GM19467 (cell line): Measurements from ENCODE around the gene SIAH2.
"Not testable (repeated sequence)": the region's sequence is repeated elsewhere in the genome, so short reads cannot be mapped to it uniquely, and the experiment has no call there.

Source experiments
- ATAC-seq: cut with Tn5 transposase; IDR thresholded peaks from one replicate; pipeline ENCODE4 v1.9.1; 2021; ENCODE audit warnings: mild to moderate bottlenecking, moderate library complexity; ENCODE audit not compliant: unreplicated experiment

SIAH2 gene, protein sequence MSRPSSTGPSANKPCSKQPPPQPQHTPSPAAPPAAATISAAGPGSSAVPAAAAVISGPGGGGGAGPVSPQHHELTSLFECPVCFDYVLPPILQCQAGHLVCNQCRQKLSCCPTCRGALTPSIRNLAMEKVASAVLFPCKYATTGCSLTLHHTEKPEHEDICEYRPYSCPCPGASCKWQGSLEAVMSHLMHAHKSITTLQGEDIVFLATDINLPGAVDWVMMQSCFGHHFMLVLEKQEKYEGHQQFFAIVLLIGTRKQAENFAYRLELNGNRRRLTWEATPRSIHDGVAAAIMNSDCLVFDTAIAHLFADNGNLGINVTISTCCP

DNA sequence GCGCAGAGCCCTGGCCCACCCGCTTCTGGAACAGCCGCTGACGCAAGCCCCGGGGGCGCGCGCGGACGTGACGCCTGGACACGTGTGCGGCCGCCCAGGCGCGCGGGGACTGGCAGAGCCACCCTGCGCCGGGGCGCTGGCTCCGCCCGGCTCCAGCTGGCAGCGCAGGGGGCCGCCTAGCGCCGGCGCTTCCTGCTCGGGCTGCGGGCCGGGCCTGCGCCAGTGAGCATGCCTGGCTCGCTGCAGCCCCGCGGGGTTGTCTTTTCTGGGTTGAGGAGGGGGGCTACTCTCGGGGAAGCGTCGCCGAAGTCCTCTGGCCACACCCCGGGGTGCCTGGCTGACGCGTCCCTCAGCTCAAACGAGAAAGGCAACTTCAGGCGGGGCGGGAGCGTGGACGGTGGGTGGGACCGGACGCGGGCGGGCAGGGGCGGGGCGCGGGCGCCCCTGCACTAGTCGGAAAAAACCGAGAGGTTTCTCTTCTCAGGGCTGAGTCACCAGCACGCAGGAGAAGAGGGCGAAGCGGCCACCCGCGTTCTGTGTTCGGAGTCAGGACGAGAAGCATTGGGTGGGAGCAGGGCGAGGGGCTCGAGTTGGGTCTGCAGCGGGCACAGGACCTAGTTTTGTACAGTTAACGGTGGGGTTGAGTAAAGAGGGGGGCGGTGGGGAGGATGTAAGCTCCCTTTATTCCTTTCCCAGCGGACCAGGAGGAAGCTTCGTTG lies at the start of gene SIAH2:
TSS of gene SIAH2 (minus strand) at position 48 of the 719 bp plus-strand sequence. CDS start 320 bp downstream, outside the sequence.
- ATAC-seq = peak; percentile 58

- no peak for ATAC-seq
These were observed 49.0 kb upstream of the SIAH2 start for GRCh38 chr3:150811984-150812383.

DNA sequence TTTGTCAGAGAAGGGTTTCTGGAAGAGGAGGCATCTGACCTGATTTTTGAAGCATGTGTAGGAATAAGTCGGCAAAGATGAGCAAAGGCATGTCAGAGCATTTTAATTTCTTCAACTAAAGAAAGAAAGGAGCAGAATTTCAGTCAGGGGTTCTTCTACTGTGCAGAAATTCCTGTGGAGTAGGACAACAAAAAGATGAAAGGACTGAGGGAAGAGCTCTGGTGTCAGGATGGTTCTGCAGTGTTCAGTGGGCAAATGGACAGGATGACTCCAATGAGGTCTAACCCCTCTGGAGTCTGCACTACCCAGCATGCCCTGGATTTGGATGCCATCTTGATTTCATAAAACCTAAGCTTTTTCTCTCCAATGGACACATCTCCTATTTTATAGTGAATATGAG lies 47.7 kb upstream of the SIAH2 start:
- ATAC-seq = no peak

- ATAC-seq = no peak
These were observed 43.3 kb upstream of the SIAH2 start for GRCh38 chr3:150806185-150806835.

DNA sequence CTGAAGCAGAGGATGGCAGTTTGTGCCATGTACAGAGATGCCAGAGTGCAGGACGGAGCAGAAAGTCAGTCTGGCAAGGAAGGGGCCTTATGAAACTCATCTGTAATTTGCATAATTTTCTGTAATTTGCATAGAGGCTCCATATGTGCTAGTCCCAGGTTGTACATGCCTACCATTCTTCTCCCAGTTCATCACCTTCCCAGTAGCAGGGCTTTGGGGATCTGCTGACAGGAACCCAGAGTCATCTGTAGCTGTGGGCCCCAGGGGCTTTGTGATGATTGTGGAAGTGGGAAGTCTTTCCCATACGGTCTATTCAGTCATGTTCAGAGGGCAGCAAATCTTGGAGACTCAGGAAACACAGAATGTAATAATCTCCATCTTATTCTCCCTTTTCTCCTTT lies 42.4 kb upstream of the SIAH2 start:
- ATAC-seq = no peak

- no peak for ATAC-seq
These were observed 40.5 kb upstream of the SIAH2 start for GRCh38 chr3:150803440-150803985.

GRCh38 chr3:150800722-150801121 lies 37.8 kb upstream of the SIAH2 start:
- no peak for ATAC-seq

DNA sequence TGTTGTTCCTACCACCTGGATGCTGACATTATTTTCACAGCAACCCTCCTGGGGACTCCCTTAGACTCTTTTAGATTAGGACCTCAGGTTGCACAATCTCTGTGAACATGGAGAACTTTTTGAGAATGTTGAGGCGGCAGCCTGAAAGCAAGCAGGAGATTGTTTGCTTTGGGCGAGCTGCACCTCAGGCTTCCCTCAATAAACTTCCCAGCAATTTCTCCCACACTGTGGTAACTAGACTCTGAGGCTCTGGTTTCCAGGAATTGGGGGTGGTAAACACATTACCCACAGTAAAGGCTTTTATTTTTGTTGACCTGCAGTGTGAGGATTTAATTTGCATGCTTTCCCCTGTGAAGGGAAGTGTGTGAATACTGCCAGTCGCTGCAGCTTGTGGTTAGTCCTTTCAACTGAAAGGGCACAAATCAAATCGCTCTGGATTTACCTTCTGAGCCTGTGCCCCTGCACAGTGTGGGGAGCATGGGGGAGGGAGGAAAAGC lies 35.2 kb upstream of the SIAH2 start:
- ATAC-seq = no peak

- no peak for ATAC-seq
These were observed 34.2 kb upstream of the SIAH2 start for GRCh38 chr3:150797155-150797554.

DNA sequence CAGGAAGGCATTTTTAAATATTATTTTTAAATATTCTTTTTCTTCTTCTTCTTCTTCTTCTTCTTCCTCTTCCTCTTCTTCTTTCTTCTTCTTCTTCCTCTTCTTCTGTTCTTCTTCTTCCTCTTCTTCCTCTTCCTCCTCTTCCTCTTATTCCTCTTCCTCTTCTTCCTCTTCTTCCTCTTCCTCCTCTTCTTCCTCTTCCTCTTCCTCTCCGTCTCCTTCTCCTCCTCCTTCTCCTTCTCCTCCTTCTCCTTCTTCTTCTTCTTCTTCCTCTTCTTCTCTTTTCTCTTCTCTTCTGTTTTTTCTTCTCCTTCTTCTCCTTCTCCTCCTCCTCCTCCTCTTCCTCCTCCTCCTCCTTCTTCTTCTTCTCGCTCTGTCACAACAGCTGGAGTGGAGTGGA lies 33.6 kb upstream of the SIAH2 start:
- not testable (repeated sequence) for ATAC-seq

DNA sequence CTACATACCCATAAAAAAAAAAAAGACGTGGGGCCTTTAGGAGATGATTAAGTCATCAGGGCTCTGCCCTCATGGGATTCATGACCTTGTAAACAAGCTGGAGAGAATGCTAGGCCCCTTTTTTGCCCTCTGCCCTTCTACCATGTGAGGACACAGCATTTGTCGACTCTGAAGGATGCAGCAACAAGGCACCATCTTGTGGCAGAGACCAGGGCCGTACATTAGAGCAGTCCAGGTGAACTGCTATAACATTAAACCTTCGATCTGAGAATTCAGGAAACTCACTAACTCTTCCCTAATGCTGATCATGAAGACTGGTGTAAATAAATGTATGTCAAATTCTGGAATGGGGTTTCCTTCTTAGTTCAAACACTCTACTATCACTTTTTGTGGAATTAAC lies 30.7 kb upstream of the SIAH2 start:
- no peak for ATAC-seq

GRCh38 chr3:150790629-150791028 lies 27.7 kb upstream of the SIAH2 start:
- ATAC-seq = no peak

GRCh38 chr3:150789451-150789850 lies 26.5 kb upstream of the SIAH2 start:
- no peak for ATAC-seq

- ATAC-seq = peak; percentile 54
These were observed 24.9 kb upstream of the SIAH2 start for GRCh38 chr3:150787741-150788370.

- ATAC-seq = no peak
These were observed 23.8 kb upstream of the SIAH2 start for GRCh38 chr3:150786791-150787190.

- no peak for ATAC-seq
These were observed 21.8 kb upstream of the SIAH2 start for GRCh38 chr3:150784747-150785125.

DNA sequence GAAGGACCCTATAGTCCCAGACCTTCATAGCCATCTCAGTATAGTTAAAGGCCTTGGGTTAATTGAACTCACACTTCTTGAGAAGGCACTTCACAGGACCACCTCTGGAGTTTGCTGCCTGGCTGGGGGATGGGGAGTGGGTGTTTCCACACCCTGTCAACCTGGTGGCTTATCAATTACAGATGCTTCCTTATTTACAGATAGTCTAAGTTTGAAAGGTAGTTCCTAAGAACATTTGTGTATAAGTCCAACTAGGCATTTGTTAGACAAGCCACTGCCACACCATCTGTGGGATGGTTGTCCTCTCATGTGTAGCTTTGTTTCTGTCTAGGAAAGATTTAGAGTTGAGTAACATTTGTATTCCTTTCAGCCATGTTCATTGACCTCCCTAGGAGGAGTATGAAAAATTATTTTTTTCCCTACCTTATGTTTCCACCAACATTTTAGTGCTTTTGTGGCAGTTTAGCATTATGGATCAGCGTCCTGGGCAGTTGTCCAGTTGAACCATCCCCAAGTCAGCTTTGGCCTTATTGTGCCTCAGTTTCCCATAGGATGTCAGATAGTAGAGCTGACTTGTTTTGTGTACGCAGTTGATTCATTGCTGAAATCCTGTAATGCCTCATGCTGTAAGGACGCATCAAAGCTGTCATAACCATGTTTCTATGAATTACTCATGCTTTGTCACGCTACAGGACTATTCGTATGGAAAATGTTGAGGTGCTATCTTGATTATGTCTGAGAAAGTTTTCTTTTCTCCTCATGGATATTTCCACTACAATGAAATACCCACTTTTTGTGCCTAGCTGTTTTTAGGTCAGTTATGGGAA lies 21.2 kb upstream of the SIAH2 start:
- ATAC-seq = no peak

DNA sequence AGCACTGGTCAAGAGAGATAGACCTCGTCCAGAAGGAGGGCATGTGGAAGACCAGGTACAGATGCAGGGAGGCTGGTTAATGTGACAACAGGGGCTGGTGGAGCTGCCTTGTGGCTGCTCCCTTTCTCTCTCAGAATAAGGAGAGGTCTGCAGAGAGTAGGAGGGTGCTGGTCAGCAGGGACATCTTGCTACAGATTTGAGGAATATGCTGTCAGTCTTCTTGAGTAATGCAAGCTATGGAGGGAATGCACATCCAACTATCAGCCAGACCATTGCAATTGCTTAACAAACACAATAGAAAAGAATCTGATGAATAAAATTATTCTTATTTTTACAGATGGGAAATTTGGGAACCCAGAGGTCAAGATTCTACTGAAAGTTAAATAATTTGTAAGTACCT lies 20.3 kb upstream of the SIAH2 start:
- ATAC-seq = no peak

DNA sequence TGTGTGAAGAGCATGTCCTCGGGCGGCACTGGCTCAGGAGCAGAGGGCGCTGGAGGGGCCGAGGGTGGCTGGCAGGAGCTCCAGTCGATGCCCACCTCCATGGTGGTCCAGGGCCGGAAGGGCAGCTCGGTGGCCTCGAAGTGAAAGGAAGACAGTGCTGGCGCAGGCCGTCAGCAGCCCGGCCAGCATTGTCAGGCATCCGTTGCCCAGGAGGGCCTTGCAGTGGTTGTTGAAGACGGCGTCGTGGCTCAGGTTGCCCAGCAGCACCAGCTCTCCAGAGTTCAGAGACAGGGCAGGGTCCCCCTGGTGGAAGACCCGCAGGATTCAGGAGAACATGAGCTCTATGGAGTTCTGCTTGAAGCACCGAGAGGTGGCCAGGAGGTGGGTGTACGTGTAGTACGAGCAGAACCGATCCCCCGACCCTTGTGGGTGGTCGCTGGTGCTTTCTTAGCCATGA lies 16.5 kb upstream of the SIAH2 start:
- ATAC-seq = no peak

- ATAC-seq = no peak
These were observed 15.9 kb upstream of the SIAH2 start for GRCh38 chr3:150778793-150779401.
